HL-60 (cell line): ENCODE results near the gene GSN.

Source experiments
- DNase-seq, 2 experiments: peaks; one replicate each; pipeline ENCODE4 v3.0.0-alpha.2; 2010 to 2020; ENCODE audit warnings: low read depth in 1 of 2, low spot score in 1 of 2
- H3K27ac ChIP-seq: fragments of 250-450 bp; sonication (Bioruptor Pico); replicated peaks from 2 replicates; pipeline ENCODE4 v1.5.1; 2020; ENCODE audit warnings: mild to moderate bottlenecking, moderate library complexity
- H3K27me3 ChIP-seq: fragments of 250-450 bp; sonication (Bioruptor Pico); 2 replicates; pipeline ENCODE4 v1.5.1; 2021; ENCODE audit warnings: mild to moderate bottlenecking, moderate library complexity; ENCODE audit not compliant: insufficient read depth, poor library complexity, severe bottlenecking
- H3K4me3 ChIP-seq: replicated peaks from 2 replicates; pipeline ENCODE4 v1.5.1; 2011; ENCODE audit warnings: mild to moderate bottlenecking, control low read depth, low read length; ENCODE audit not compliant: insufficient read depth
- GABPA ChIP-seq: IDR thresholded peaks from 2 replicates; pipeline ENCODE4 v1.6.1; 2012; ENCODE audit warnings: low read depth
- POLR2AphosphoS5 ChIP-seq: IDR thresholded peaks from 2 replicates; pipeline ENCODE4 v1.6.1; 2012; ENCODE audit warnings: low read depth
- REST ChIP-seq: IDR thresholded peaks from 2 replicates; pipeline ENCODE4 v1.6.1; 2012; ENCODE audit warnings: low read depth; ENCODE audit not compliant: insufficient replicate concordance
- SPI1 ChIP-seq: IDR thresholded peaks from 2 replicates; pipeline ENCODE4 v1.6.1; 2012; ENCODE audit warnings: low read depth, mild to moderate bottlenecking, borderline replicate concordance
- TF ChIP-seq, protein P1 (sequence below): IDR thresholded peaks from one replicate; pipeline ENCODE4 v1.5.1; 2011; ENCODE audit warnings: low read length, control low read depth, inconsistent platforms; ENCODE audit not compliant: insufficient read depth

GSN gene

DNA sequence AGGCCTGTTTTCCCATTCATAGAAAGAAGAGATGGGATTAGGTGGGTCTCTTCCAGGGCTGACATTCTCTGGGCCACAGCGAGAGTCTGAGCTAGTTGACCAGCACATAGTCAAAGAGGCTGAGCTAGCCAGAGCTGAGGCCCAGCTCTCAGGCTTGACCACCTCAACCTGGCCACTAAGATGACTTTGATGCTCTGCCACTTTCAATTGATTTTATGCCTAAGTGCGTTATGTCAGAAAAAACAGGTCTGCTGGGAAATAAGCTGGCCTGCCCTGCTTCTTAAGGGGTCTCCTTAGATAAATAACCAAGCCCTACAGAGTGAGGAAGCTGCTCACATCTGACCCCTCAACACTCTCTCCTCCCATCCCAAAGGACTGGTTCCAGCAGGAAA lies 46.3 kb upstream of the GSN start:
- no peak for DNase-seq
- TF ChIP-seq POLR2AphosphoS5 (no peak), SPI1 (no peak)
- Histone ChIP-seq H3K4me3 (no peak overlapping the region), H3K27me3 (no peaks in the 10 kb centered on the region), H3K27ac (no peak overlapping the region)

- TF ChIP-seq REST = no peak
- TF ChIP-seq, protein P1, sequence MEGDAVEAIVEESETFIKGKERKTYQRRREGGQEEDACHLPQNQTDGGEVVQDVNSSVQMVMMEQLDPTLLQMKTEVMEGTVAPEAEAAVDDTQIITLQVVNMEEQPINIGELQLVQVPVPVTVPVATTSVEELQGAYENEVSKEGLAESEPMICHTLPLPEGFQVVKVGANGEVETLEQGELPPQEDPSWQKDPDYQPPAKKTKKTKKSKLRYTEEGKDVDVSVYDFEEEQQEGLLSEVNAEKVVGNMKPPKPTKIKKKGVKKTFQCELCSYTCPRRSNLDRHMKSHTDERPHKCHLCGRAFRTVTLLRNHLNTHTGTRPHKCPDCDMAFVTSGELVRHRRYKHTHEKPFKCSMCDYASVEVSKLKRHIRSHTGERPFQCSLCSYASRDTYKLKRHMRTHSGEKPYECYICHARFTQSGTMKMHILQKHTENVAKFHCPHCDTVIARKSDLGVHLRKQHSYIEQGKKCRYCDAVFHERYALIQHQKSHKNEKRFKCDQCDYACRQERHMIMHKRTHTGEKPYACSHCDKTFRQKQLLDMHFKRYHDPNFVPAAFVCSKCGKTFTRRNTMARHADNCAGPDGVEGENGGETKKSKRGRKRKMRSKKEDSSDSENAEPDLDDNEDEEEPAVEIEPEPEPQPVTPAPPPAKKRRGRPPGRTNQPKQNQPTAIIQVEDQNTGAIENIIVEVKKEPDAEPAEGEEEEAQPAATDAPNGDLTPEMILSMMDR = peak; percentile 42
- H3K4me3 ChIP-seq = no peak overlapping the region
- DNase-seq = no peak
- H3K27ac ChIP-seq = no peak overlapping the region
- H3K27me3 ChIP-seq = no peaks in the 10 kb centered on the region
Measured at GRCh38 chr9:121222524-121223171, 45.3 kb upstream of the GSN start.

DNA sequence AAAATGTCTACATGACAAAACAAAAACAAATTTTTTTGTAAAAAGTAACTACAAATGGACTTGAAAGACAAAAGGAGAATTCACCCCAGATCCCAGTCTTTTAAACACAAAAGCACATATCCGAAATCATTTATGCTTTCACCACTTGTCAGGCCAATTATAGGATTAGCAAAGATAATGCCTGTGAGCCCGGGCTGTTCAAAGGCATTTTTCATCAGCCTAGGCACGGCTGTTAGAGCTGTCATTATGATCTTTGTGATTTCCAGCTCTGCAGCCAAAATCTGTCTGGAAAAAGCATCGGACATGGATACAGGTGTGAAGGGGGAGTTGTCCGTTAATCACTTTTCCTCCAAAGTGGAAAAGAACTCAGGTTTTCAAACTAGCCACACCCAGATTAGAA lies 42.7 kb upstream of the GSN start:
- H3K4me3 ChIP-seq = no peak overlapping the region
- no peak for DNase-seq
- H3K27ac ChIP-seq = no peak overlapping the region
- TF ChIP-seq GABPA = no peak
- no peak for TF ChIP-seq SPI1
- no peak for TF ChIP-seq POLR2AphosphoS5
- TF ChIP-seq, protein P1 = no peak
- no peak for TF ChIP-seq REST
- no peaks in the 10 kb centered on the region for H3K27me3 ChIP-seq

GRCh38 chr9:121226175-121226574 lies 41.8 kb upstream of the GSN start:
- no peak for DNase-seq
- Histone ChIP-seq H3K27me3 (no peaks in the 10 kb centered on the region), H3K4me3 (no peak overlapping the region), H3K27ac (no peak overlapping the region)
- TF ChIP-seq, protein P1 = no peak
- TF ChIP-seq REST (no peak), POLR2AphosphoS5 (no peak), SPI1 (no peak), GABPA (no peak)
